ENCODE results near the gene POU3F3.

DNA sequence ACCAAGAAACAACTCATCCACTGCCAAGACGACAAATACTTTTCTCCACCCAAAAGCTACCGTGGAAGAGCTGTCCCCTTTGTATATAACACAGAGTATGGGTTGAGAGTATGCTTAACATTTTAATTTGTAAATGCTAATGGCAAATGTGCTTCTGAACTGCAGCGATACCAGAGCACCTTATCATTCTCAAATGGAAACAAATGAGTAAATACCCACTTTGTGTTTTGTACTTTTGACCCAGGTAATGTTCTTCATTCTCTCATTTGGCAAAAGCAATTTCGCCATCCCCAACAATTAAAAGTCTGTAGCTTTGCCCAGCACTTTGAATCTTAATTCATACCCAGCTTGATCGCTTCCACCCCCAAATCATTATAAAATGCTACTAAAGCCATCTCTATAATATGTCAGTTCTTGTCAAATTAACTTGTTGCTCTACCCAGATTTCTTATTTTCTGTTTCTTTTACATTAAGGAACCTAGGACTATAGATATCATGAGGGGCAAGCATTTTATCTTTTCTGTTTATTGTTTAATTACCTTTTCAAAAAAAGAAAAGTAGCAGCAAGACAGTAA is 6.2 kb upstream of the POU3F3 start:
- TF ChIP-seq POLR2AphosphoS5 (IDR thresholded peaks at IDR 0.05; ENCODE audit: low read depth): no peak
- TF ChIP-seq, protein P1, sequence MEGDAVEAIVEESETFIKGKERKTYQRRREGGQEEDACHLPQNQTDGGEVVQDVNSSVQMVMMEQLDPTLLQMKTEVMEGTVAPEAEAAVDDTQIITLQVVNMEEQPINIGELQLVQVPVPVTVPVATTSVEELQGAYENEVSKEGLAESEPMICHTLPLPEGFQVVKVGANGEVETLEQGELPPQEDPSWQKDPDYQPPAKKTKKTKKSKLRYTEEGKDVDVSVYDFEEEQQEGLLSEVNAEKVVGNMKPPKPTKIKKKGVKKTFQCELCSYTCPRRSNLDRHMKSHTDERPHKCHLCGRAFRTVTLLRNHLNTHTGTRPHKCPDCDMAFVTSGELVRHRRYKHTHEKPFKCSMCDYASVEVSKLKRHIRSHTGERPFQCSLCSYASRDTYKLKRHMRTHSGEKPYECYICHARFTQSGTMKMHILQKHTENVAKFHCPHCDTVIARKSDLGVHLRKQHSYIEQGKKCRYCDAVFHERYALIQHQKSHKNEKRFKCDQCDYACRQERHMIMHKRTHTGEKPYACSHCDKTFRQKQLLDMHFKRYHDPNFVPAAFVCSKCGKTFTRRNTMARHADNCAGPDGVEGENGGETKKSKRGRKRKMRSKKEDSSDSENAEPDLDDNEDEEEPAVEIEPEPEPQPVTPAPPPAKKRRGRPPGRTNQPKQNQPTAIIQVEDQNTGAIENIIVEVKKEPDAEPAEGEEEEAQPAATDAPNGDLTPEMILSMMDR (IDR thresholded peaks at IDR 0.05; ENCODE audit: insufficient read depth, low read length): no peak
- TF ChIP-seq, protein P2, sequence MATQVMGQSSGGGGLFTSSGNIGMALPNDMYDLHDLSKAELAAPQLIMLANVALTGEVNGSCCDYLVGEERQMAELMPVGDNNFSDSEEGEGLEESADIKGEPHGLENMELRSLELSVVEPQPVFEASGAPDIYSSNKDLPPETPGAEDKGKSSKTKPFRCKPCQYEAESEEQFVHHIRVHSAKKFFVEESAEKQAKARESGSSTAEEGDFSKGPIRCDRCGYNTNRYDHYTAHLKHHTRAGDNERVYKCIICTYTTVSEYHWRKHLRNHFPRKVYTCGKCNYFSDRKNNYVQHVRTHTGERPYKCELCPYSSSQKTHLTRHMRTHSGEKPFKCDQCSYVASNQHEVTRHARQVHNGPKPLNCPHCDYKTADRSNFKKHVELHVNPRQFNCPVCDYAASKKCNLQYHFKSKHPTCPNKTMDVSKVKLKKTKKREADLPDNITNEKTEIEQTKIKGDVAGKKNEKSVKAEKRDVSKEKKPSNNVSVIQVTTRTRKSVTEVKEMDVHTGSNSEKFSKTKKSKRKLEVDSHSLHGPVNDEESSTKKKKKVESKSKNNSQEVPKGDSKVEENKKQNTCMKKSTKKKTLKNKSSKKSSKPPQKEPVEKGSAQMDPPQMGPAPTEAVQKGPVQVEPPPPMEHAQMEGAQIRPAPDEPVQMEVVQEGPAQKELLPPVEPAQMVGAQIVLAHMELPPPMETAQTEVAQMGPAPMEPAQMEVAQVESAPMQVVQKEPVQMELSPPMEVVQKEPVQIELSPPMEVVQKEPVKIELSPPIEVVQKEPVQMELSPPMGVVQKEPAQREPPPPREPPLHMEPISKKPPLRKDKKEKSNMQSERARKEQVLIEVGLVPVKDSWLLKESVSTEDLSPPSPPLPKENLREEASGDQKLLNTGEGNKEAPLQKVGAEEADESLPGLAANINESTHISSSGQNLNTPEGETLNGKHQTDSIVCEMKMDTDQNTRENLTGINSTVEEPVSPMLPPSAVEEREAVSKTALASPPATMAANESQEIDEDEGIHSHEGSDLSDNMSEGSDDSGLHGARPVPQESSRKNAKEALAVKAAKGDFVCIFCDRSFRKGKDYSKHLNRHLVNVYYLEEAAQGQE (IDR thresholded peaks at IDR 0.05; ENCODE audit: insufficient replicate concordance, low read depth): no peak
- TF ChIP-seq GABPA (IDR thresholded peaks at IDR 0.05; ENCODE audit: low read depth): no peak
- no peak for TF ChIP-seq SPI1 (IDR thresholded peaks at IDR 0.05; ENCODE audit: borderline replicate concordance, low read depth)
